Measurements from ENCODE around the gene LIMCH1. TPM values are rescaled to one million over a fixed set of nuclear protein-coding genes. Genes with fewer than 3 reads are reported as not detected.

LIMCH1 gene
- total RNA-seq, 1 donor from 2014 or later = 7.1 TPM

DNA sequence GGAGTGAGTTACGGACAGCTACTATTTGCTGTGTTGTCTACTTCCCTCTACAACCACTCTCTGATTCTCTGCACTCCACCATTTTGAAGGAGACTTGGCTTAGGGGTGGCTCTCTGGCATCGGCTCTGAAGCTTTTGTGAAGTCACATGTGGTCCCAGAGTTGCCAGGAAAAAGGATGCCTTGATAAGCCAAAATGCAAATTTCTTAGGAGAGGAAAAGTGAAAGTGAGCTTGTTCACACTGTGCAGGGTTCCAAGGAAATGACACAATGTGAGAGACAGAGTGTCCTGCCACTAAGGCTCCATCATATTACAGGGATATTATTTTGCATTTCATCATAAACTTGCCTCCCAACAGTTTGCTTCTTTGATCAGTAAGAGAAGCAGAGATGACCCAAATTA, 203.4 kb downstream of the LIMCH1 start:
- no peak for TF ChIP-seq CTCF (IDR thresholded peaks at IDR 0.05; ENCODE audit: insufficient read depth, low read depth, low read length)
- TF ChIP-seq EZH2 (IDR thresholded peaks at IDR 0.05; ENCODE audit: insufficient read depth, low read length) = no peak
- Mint-ChIP-seq H3K27ac (ENCODE audit: unreplicated experiment) (no peak overlapping the region), H3K4me3 (ENCODE audit: unreplicated experiment) (no peak overlapping the region), H3K4me1 (ENCODE audit: low read depth, unreplicated experiment) (no peaks in the 10 kb centered on the region), H3K36me3 (ENCODE audit: low read depth, unreplicated experiment) (peaks cover 2% of the 10 kb centered on the region), H3K9me3 (ENCODE audit: unreplicated experiment) (peaks cover 15% of the 10 kb centered on the region), H3K27me3 (ENCODE audit: low read depth, unreplicated experiment) (peaks cover 68% of the 10 kb centered on the region)
- no peak overlapping the region for H2AFZ ChIP-seq (ENCODE audit: low read depth, low read length)
- no peak overlapping the region for H3K27ac ChIP-seq (ENCODE audit: low read depth, low read length)
- no peaks in the 10 kb centered on the region for H3K9me3 ChIP-seq (ENCODE audit: insufficient read depth, low read depth, low read length)
- no peaks in the 10 kb centered on the region for H3K36me3 ChIP-seq (ENCODE audit: insufficient read depth, low read length)
- no peak overlapping the region for H3K4me3 ChIP-seq (ENCODE audit: insufficient read depth, low read depth, low read length)
- peaks cover 51% of the 10 kb centered on the region for H3K27me3 ChIP-seq (ENCODE audit: insufficient read depth, low read length)
- no peak for FAIRE-seq
- no peak for DNase-seq (ENCODE audit: low read depth)
- H3K9ac ChIP-seq (ENCODE audit: low read length) = no peak overlapping the region
- no peaks in the 10 kb centered on the region for H3K4me1 ChIP-seq (ENCODE audit: insufficient read depth, low read length)
- no peaks in the 10 kb centered on the region for H3K79me2 ChIP-seq (ENCODE audit: insufficient read depth, low read length)
- no peaks in the 10 kb centered on the region for H4K20me1 ChIP-seq (ENCODE audit: insufficient read depth, low read length)
- no peak overlapping the region for H3K4me2 ChIP-seq (ENCODE audit: low read length)

DNA sequence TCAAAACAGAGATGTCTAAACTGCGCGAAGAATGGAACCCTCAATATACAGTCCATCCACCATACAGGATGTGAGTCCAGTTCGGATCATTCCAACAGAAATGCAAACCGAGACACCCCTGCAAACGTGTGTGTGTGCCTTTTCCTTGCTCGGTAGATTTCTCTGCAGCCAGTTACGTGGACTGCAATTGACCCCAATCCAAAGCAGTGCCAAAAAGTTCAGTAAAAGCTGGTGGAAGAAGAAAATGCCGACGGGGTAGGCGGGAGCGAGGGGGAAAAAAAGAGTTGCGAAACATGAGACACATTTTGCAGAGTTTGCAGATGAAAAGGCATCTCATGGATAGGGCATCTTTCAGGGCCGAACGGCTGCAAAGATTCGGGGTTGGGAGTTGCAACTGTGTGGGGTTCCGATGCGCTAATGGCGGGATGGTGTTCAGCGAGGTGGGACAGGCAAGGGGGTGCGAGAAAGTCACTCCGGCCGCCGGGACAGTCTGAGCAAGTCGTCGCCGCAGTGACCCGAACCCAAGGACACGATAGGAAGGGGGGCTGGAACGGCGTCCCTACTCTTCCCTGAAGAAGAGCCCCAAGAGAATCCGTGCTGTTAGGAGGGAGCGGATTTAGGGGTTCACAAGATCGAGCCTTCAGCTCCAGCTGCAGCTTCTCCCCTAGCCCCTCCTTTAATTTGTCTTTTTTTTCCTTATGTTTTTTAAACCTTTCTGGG, 206.8 kb downstream of the LIMCH1 start:
- H3K4me1 ChIP-seq (ENCODE audit: insufficient read depth, low read length) = peaks cover 2% of the 10 kb centered on the region
- no peak overlapping the region for H3K9ac ChIP-seq (ENCODE audit: low read length)
- Mint-ChIP-seq H3K9me3 (ENCODE audit: unreplicated experiment) (peaks cover 23% of the 10 kb centered on the region), H3K4me1 (ENCODE audit: low read depth, unreplicated experiment) (peaks cover 2% of the 10 kb centered on the region), H3K27ac (ENCODE audit: unreplicated experiment) (peak overlapping the region; percentile 60), H3K36me3 (ENCODE audit: low read depth, unreplicated experiment) (peaks cover 2% of the 10 kb centered on the region), H3K4me3 (ENCODE audit: unreplicated experiment) (no peak overlapping the region), H3K27me3 (ENCODE audit: low read depth, unreplicated experiment) (peaks cover 90% of the 10 kb centered on the region)
- H3K4me2 ChIP-seq (ENCODE audit: low read length) = no peak overlapping the region
- H3K9me3 ChIP-seq (ENCODE audit: insufficient read depth, low read depth, low read length) = peaks cover 3% of the 10 kb centered on the region
- no peak overlapping the region for H3K27ac ChIP-seq (ENCODE audit: low read depth, low read length)
- H3K36me3 ChIP-seq (ENCODE audit: insufficient read depth, low read length) = no peaks in the 10 kb centered on the region
- peaks cover 6% of the 10 kb centered on the region for H4K20me1 ChIP-seq (ENCODE audit: insufficient read depth, low read length)
- TF ChIP-seq CTCF (IDR thresholded peaks at IDR 0.05; ENCODE audit: insufficient read depth, low read depth, low read length) (no peak), EZH2 (IDR thresholded peaks at IDR 0.05; ENCODE audit: insufficient read depth, low read length) (no peak)
- no peaks in the 10 kb centered on the region for H3K79me2 ChIP-seq (ENCODE audit: insufficient read depth, low read length)
- FAIRE-seq (no peak), DNase-seq (ENCODE audit: low read depth) (no peak)
- peaks cover 79% of the 10 kb centered on the region for H3K27me3 ChIP-seq (ENCODE audit: insufficient read depth, low read length)
- no peak overlapping the region for H2AFZ ChIP-seq (ENCODE audit: low read depth, low read length)
- no peak overlapping the region for H3K4me3 ChIP-seq (ENCODE audit: insufficient read depth, low read depth, low read length)
